ENCODE results near the gene SNAI3. TPM values are rescaled to one million over a fixed set of nuclear protein-coding genes. Genes with fewer than 3 reads are reported as not detected.

SNAI3 gene
- total RNA-seq, 2 experiments from 2014 or later: 5.2 to 5.3 TPM

DNA sequence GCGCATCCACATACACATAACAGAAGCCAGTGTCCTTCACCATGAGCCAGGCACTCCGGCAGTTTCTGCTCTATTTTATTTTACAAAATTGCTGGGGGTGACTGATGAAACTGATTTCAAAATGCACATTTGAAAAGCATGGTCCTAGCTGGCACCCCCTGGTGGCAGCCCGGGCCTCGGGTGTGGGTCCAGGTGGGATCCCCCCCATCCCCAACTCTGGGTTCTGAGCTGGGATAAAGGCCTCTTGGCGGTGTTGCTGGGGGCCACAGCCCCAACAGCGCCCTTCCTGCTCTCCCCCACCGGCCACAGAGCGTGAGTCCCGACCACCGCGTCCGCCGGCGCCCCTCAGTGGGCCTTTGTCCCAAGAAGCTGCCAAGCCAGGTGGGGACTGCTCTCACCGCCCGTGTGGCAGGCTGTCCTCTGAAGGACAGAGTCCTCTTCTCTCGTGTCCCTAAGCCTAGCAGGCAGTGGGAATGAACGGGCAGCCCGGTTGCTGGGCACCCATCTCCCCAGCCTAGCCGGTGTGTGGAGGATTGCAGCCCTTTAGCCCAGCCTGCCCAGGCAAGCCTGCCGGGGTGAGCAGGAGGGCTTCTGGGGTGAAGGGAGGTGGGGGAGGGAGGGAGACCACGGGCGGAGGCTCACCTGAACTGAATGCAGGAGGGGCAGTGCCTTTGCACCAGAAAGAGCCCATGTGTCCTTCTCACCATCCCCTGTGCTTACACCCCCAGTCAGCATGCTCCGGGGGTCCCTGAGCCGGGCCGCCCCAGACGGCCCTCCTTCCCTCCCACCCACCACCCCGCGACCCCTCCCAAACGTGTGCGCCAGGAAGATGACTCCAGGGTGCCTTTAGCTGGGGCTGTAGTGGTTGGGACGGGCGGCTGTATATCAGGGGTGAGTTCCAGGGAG is 898 bp downstream of the SNAI3 start:
- TF ChIP-seq, protein P1, sequence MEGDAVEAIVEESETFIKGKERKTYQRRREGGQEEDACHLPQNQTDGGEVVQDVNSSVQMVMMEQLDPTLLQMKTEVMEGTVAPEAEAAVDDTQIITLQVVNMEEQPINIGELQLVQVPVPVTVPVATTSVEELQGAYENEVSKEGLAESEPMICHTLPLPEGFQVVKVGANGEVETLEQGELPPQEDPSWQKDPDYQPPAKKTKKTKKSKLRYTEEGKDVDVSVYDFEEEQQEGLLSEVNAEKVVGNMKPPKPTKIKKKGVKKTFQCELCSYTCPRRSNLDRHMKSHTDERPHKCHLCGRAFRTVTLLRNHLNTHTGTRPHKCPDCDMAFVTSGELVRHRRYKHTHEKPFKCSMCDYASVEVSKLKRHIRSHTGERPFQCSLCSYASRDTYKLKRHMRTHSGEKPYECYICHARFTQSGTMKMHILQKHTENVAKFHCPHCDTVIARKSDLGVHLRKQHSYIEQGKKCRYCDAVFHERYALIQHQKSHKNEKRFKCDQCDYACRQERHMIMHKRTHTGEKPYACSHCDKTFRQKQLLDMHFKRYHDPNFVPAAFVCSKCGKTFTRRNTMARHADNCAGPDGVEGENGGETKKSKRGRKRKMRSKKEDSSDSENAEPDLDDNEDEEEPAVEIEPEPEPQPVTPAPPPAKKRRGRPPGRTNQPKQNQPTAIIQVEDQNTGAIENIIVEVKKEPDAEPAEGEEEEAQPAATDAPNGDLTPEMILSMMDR (IDR thresholded peaks at IDR 0.05): peak; percentile 91
- DNase-seq: peak; percentile 84
- ChIA-PET CTCF (interaction anchor here (0.7 to 2.4 kb wide), 16 partner anchors 11 to 1039 kb away, joined by 3 to 16 read pairs (median 4); partner anchors contain the start of gene IL17C), POLR2A (interaction anchor here (1.0 to 5.7 kb wide), 4 partner anchors 18 to 48 kb away, joined by 3 to 61 read pairs (median 4); partner anchors contain the start of genes CTU2, MVD and RNF166)
- Mint-ChIP-seq H3K4me1 (ENCODE audit: low read depth) (peaks cover 36% of the 10 kb centered on the region), H3K9me3 (no peaks in the 10 kb centered on the region), H3K36me3 (ENCODE audit: low read depth) (peaks cover 2% of the 10 kb centered on the region), H3K27ac (peak overlapping the region; percentile 34), H3K4me3 (peak overlapping the region; percentile 73), H3K27me3 (no peaks in the 10 kb centered on the region)
- ATAC-seq: peak; percentile 28
- intact Hi-C loops (cut with micrococcal nuclease): no loop called here

DNA sequence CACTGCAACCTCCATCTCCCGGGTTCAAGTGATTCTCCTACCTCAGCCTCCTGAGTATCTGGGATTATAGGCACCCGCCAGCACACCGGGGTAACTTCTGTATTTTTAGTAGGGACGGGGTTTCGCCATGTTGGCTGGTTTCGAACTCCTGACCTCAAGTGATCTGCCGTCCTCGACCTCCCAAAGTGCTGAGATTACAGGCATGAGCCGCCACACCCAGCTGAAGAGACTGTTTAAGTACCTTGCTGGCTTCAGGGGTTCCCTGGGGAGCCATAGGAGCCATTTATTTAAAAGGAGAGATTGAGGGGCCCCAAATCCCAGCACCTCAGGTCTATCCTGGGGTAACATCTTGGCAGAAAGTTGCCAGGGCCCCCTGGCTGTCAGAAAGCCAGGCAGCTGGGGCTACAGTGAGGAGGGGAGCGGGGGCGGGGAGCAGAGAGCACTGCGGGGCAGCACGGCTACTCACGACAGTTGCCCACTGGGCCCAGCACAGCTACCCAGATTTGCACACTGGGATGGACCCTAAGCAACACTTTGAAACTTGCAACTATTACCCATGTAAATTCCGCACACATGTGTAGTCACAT is 1.6 kb downstream of the SNAI3 start:
- peaks cover 35% of the 10 kb centered on the region for H3K4me1 Mint-ChIP-seq (ENCODE audit: low read depth)
- ChIA-PET CTCF (interaction anchor here (0.8 to 2.4 kb wide), 12 partner anchors 10 to 1040 kb away, joined by 3 to 16 read pairs (median 4); partner anchors contain the start of gene IL17C), POLR2A (interaction anchor here (1.0 to 5.7 kb wide), 4 partner anchors 19 to 47 kb away, joined by 3 to 61 read pairs (median 4); partner anchors contain the start of genes CTU2, MVD and RNF166)
- H3K27me3 Mint-ChIP-seq: no peaks in the 10 kb centered on the region
- no peaks in the 10 kb centered on the region for H3K9me3 Mint-ChIP-seq
- peaks cover 2% of the 10 kb centered on the region for H3K36me3 Mint-ChIP-seq (ENCODE audit: low read depth)
- H3K27ac Mint-ChIP-seq: no peak overlapping the region
- TF ChIP-seq, protein P1 (IDR thresholded peaks at IDR 0.05): no peak
- intact Hi-C loops (cut with micrococcal nuclease): no loop called here
- ATAC-seq (no peak), DNase-seq (no peak)
- peak overlapping the region; percentile 73 for H3K4me3 Mint-ChIP-seq

DNA sequence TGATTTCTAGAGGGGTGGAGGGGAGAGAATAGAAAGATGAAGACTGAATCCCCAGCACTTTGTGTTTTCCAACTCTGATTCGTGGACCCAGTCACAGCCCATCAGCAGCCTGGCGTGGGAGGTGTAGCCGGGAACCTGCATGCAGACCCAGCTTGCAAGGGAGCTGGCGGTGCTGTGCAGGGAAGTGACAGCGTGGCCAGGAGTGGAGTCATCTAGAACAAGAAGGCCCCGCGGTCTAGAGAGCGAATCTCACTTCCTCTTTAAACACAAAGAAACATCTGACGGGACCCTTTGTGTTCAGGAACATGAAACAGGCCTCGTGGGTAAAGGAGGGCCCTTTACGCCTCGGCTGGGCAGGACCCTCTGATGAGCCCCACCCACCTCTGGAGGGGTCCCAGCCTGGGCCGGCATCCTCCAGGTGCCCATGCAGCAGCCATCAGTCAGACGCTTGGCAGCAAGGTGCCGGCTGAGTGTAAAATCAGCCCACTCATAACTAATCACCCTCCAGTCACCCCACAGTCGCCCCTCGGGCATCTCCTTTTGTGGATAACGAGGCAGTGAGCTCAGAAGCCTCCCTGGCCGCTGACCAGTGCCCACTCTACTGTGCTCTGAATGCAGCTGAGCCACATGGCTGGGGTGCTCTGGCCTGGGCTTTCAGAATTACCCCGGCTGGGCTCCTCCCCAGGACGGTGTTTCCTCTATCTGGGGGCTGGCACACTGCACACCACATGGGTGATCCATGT is 4.4 kb downstream of the SNAI3 start:
- CTCF ChIA-PET: interaction anchor here (1.0 to 2.8 kb wide), 8 partner anchors 11 to 56 kb away, joined by 3 to 9 read pairs (median 6); partner anchors contain the start of gene MVD
- ATAC-seq (peak; percentile 69), DNase-seq (peak; percentile 91)
- Mint-ChIP-seq H3K9me3 (no peaks in the 10 kb centered on the region), H3K27me3 (no peaks in the 10 kb centered on the region), H3K27ac (peak overlapping the region; percentile 95), H3K4me3 (peak overlapping the region; percentile 65), H3K4me1 (ENCODE audit: low read depth) (peaks cover 35% of the 10 kb centered on the region), H3K36me3 (ENCODE audit: low read depth) (peaks cover 2% of the 10 kb centered on the region)
- POLR2A ChIA-PET: interaction anchor here (0.7 to 1.8 kb wide), 9 partner anchors 9 to 50 kb away, joined by 3 to 9 read pairs (median 4); no protein-coding TSS in a partner anchor
- intact Hi-C loops (cut with micrococcal nuclease): no loop called here
- TF ChIP-seq, protein P1 (IDR thresholded peaks at IDR 0.05): no peak

- CTCF ChIA-PET: interaction anchor here (1.0 to 2.8 kb wide), 9 partner anchors 9 to 56 kb away, joined by 3 to 9 read pairs (median 5); partner anchors contain the start of gene MVD
- POLR2A ChIA-PET: interaction anchor here (1.0 to 1.8 kb wide), 8 partner anchors 9 to 33 kb away, joined by 3 to 9 read pairs (median 4); no protein-coding TSS in a partner anchor
- peaks cover 2% of the 10 kb centered on the region for H3K36me3 Mint-ChIP-seq (ENCODE audit: low read depth)
- H3K9me3 Mint-ChIP-seq: no peaks in the 10 kb centered on the region
- TF ChIP-seq, protein P1 (IDR thresholded peaks at IDR 0.05): peak; percentile 71
- ATAC-seq (peak; percentile 32), DNase-seq (peak; percentile 73)
- peaks cover 35% of the 10 kb centered on the region for H3K4me1 Mint-ChIP-seq (ENCODE audit: low read depth)
- peak overlapping the region; percentile 65 for H3K4me3 Mint-ChIP-seq
- H3K27ac Mint-ChIP-seq: peak overlapping the region; percentile 95
- H3K27me3 Mint-ChIP-seq: no peaks in the 10 kb centered on the region
- intact Hi-C loops (cut with micrococcal nuclease): no loop called here
These were observed 5.1 kb downstream of the SNAI3 start for GRCh38 chr16:88681084-88681680.

All from activated CD8-positive, alpha-beta T cell treated with anti-CD3 and anti-CD28 coated beads for 36 hours (primary cell).